H1 (cell line): ENCODE results near the gene PRKD3.

ENCODE experiments used
- FOSL1 ChIP-seq: IDR thresholded peaks from 2 replicates; pipeline ENCODE4 v1.6.1; 2011; ENCODE audit warnings: mild to moderate bottlenecking, low read depth, low read length, moderate library complexity; ENCODE audit not compliant: insufficient read depth
- KDM1A ChIP-seq: fragments of 200-600, 300-600 bp; sonication (generic); IDR thresholded peaks from 2 replicates; pipeline ENCODE4 v1.7.1; 2016; ENCODE audit warnings: mild to moderate bottlenecking, low read length, borderline replicate concordance
- RAD21 ChIP-seq, 2 experiments: IDR thresholded peaks in 1 of 2; conservative IDR thresholded peaks in 1 of 2; 2 replicates each; pipeline ENCODE4 v1.6.1; 2011; ENCODE audit warnings: low read depth in 2 of 2, low read length in 2 of 2, improper control_type of control experiment in 1 of 2, inconsistent platforms in 1 of 2, mild to moderate bottlenecking in 1 of 2, moderate library complexity in 1 of 2
- YY1 ChIP-seq: IDR thresholded peaks from 2 replicates; pipeline ENCODE4 v1.6.1; 2011; ENCODE audit warnings: low read depth, mild to moderate bottlenecking, low read length

- no peak for TF ChIP-seq YY1
- no peak for TF ChIP-seq RAD21 (IDR thresholded peaks at IDR 0.05 in 1 of 2, conservative IDR thresholded peaks at IDR 0.05 in 1 of 2; ENCODE audit: low read depth in 2 of 2, low read length in 2 of 2)
- no peak for TF ChIP-seq KDM1A
- TF ChIP-seq FOSL1, result no peak
Observed at GRCh38 chr2:37319754-37320609, 4.7 kb downstream of the PRKD3 start.
